Prostate gland (tissue), 2 donors: ENCODE results near the gene UMODL1. TPM values are rescaled to one million over a fixed set of nuclear protein-coding genes. Genes with fewer than 3 reads are reported as not detected.
A peak's percentile ranks its signal among the peaks of the same experiment; 100 is the strongest.
"Not testable (repeated sequence)": the region's sequence is repeated elsewhere in the genome, so short reads cannot be mapped to it uniquely, and the experiment has no call there.

Source experiments
- DNase-seq: peaks from one replicate; pipeline ENCODE4 v3.0.0-alpha.2; 2019; ENCODE audit warnings: low spot score
- H3K27ac ChIP-seq, 2 donors: fragments of 200-600 bp; sonication (generic); 2 replicates each; pipeline ENCODE4 v1.5.1; 2017 to 2019
- H3K27me3 ChIP-seq: fragments of 200-600 bp; sonication (generic); replicated peaks from 2 replicates; pipeline ENCODE4 v1.5.1; 2019; ENCODE audit not compliant: insufficient read depth
- H3K36me3 ChIP-seq, 2 donors: fragments of 200-600 bp; sonication (generic); 1 replicate in 1 of 2; 2 replicates in 1 of 2; pipeline versions ENCODE4 v1.5.1 to v1.8.1; 2017 to 2019
- H3K4me1 ChIP-seq: fragments of 200-600 bp; sonication (generic); replicated peaks from 2 replicates; pipeline ENCODE4 v1.5.1; 2019
- H3K4me3 ChIP-seq, 2 donors: fragments of 200-600 bp; sonication (generic); 2 replicates each; pipeline ENCODE4 v1.5.1; 2017 to 2019
- H3K9me3 ChIP-seq: fragments of 200-600 bp; sonication (generic); 2 replicates; pipeline ENCODE4 v1.5.1; 2017
- CTCF ChIP-seq, 4 experiments: fragments of 200-600 bp in 2 of 4; fragments of 450-650 bp in 2 of 4; sonication (generic) in 2 of 4; IDR thresholded peaks; 1 replicate in 3 of 4; 2 replicates in 1 of 4; pipeline ENCODE4 v1.5.1; 2016 to 2019; ENCODE audit warnings: antibody characterized with exemption in 4 of 4, mild to moderate bottlenecking in 2 of 4, moderate library complexity in 2 of 4
- POLR2A ChIP-seq: fragments of 450-650 bp; IDR thresholded peaks from one replicate; pipeline ENCODE4 v1.6.1; 2016; ENCODE audit warnings: antibody characterized with exemption, mild to moderate bottlenecking
- POLR2AphosphoS5 ChIP-seq: sonication (generic); formaldehyde crosslinking; IDR thresholded peaks from one replicate; pipeline ENCODE4 v1.6.1; 2017; ENCODE audit warnings: antibody characterized with exemption
- WGBS: methylation state at CpG from one replicate; pipeline ENCODE4 v1.1.5; 2018; 5-methylcytosine and 5-hydroxymethylcytosine counted together
- intact Hi-C: fragments of 100-400 bp; cut with DNase I; formaldehyde crosslinking; loops from one replicate; pipeline ENCODE4 v1.14.2; 2022
- total RNA-seq, 2 donors: library from RNA; depleted of rRNA; stranded (reverse); fragments of >200 nt; gene quantifications; one replicate each; pipeline ENCODE4 v1.1.0, GENCODE V29; 2016

Gene UMODL1
- total RNA-seq, 2 donors from 2014 or later = 0.14 to 0.57 TPM

- H3K36me3 ChIP-seq = no peaks in the 10 kb centered on the region
- H3K4me1 ChIP-seq = no peaks in the 10 kb centered on the region
- intact Hi-C loops = loop anchor here (5.0 kb wide), 1 partner anchor 107 kb away; no protein-coding TSS in a partner anchor
- no peaks in the 10 kb centered on the region for H3K27me3 ChIP-seq
- no peak overlapping the region for H3K27ac ChIP-seq
- no peak for DNase-seq
- no peaks in the 10 kb centered on the region for H3K9me3 ChIP-seq
- TF ChIP-seq POLR2A (no peak), POLR2AphosphoS5 (no peak), CTCF (IDR thresholded peaks at IDR 0.05) (no peak)
- 91% methylated on average over 7 of the region's 7 CpGs for WGBS
- H3K4me3 ChIP-seq = no peak overlapping the region
These were observed 43.5 kb downstream of the UMODL1 start for GRCh38 chr21:42114646-42115045.

GRCh38 chr21:42115136-42115683 is 44.1 kb downstream of the UMODL1 start:
- Histone ChIP-seq H3K27me3 (no peaks in the 10 kb centered on the region), H3K4me1 (no peaks in the 10 kb centered on the region), H3K36me3 (no peaks in the 10 kb centered on the region), H3K27ac (no peak overlapping the region), H3K9me3 (no peaks in the 10 kb centered on the region), H3K4me3 (no peak overlapping the region)
- intact Hi-C loops = loop anchor here (5.0 kb wide), 1 partner anchor 108 kb away; no protein-coding TSS in a partner anchor
- no peak for TF ChIP-seq POLR2AphosphoS5
- no peak for TF ChIP-seq POLR2A
- no peak for TF ChIP-seq CTCF (IDR thresholded peaks at IDR 0.05)
- 90% methylated on average over 8 of the region's 8 CpGs for WGBS
- no peak for DNase-seq

- H3K9me3 ChIP-seq, H3K4me3 ChIP-seq, H3K4me1 ChIP-seq, H3K27me3 ChIP-seq, H3K36me3 ChIP-seq, H3K27ac ChIP-seq, DNase-seq: not testable (repeated sequence)
- whole genome bisulfite sequencing = 65% methylated on average over 6 of the region's 6 CpGs
- intact Hi-C loops = loop anchor here (2.0 to 5.0 kb wide), 2 partner anchors 109 to 300 kb away; no protein-coding TSS in a partner anchor
These were observed 45.4 kb downstream of the UMODL1 start for GRCh38 chr21:42116551-42116950.

- H3K27me3 ChIP-seq = no peaks in the 10 kb centered on the region
- intact Hi-C loops = loop anchor here (2.0 to 5.0 kb wide), 2 partner anchors 110 to 301 kb away; no protein-coding TSS in a partner anchor
- H3K4me3 ChIP-seq = no peak overlapping the region
- TF ChIP-seq POLR2A (no peak), CTCF (IDR thresholded peaks at IDR 0.05) (peak; percentile 90 to 95 (median 94)), POLR2AphosphoS5 (peak; percentile 71)
- 29% methylated on average over 15 of the region's 15 CpGs for WGBS
- H3K27ac ChIP-seq = no peak overlapping the region
- peak; percentile 68 for DNase-seq
- peaks cover 5% of the 10 kb centered on the region for H3K4me1 ChIP-seq
- no peaks in the 10 kb centered on the region for H3K36me3 ChIP-seq
- no peaks in the 10 kb centered on the region for H3K9me3 ChIP-seq
These were observed 46.3 kb downstream of the UMODL1 start for GRCh38 chr21:42117229-42117966.

- no peak overlapping the region for H3K27ac ChIP-seq
- no peaks in the 10 kb centered on the region for H3K27me3 ChIP-seq
- H3K4me3 ChIP-seq = no peak overlapping the region
- 82% methylated on average over 12 of the region's 12 CpGs for WGBS
- no peaks in the 10 kb centered on the region for H3K9me3 ChIP-seq
- DNase-seq = no peak
- peaks cover 5% of the 10 kb centered on the region for H3K4me1 ChIP-seq
- TF ChIP-seq POLR2AphosphoS5 (no peak), POLR2A (no peak), CTCF (IDR thresholded peaks at IDR 0.05) (no peak)
- intact Hi-C loops = loop anchor here (2.0 to 5.0 kb wide), 2 partner anchors 111 to 301 kb away; no protein-coding TSS in a partner anchor
- no peaks in the 10 kb centered on the region for H3K36me3 ChIP-seq
These were observed 47.1 kb downstream of the UMODL1 start for GRCh38 chr21:42117967-42118780.
